ENCODE results near the gene NTN5.

DNA sequence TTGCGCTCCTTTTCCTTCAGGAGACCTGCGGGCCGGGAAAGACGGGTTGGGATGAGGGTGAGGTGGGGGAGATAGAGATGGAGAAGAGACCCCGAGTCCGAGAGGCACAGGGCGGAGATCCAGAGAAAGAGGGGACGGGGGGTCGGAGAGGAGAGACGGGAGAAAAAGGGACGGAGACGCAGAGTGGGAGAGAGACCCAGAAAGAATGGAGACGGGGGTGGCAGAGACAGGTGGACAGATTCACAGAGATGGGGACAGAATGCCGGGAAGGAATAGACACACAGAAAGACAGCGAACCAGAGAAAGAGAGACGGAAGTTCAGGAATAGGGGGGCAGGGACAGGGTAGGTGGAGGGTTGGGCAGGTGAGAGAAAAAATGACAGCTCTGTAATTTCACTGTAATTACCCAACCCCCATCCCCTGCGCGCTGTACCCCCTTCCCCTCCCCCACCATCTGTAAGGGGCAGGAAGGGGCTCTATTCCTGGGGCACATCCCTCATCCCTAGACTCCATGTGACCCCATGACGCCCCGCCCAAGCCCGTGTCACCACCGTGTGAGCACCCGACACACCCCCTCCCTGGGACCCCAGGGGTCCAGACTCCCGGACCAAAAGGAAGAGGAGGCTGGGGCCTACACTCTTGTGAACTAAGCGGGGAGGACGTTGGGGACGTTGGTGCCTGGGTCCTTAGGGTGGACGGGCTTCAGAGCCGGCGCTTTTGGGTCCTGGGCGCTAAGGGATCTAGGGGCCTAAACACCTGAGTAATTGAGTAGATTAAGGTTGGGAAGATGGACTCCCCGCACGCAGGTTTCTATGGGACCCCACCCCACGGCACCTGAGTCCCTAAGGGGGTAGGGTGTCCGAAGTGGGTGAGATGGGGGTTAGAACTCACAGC lies 36.6 kb downstream of the NTN5 start:
- no peak for TF ChIP-seq CTCF (IDR thresholded peaks at IDR 0.05; ENCODE audit: poor library complexity)
- TF ChIP-seq EZH2 (IDR thresholded peaks at IDR 0.05; ENCODE audit: borderline replicate concordance) = no peak
- TF ChIP-seq EZH2phosphoT487 (IDR thresholded peaks at IDR 0.05; ENCODE audit: low read depth, severe bottlenecking, unreplicated experiment) = no peak
